H9 (cell line): ENCODE results near the gene TMED8. TPM values are rescaled to one million over a fixed set of nuclear protein-coding genes. Genes with fewer than 3 reads are reported as not detected.

Source experiments
- DNase-seq: peaks from one replicate; pipeline ENCODE4 v3.0.0-alpha.2; 2017
- H2AFZ ChIP-seq: one replicate; pipeline ENCODE4 v1.6.1; 2013; ENCODE audit warnings: mild to moderate bottlenecking, low read length, control low read depth, moderate library complexity
- H2AK5ac ChIP-seq: 2 replicates; pipeline ENCODE4 v1.6.1; 2013; ENCODE audit warnings: low read length, control low read depth, mixed read lengths; ENCODE audit not compliant: insufficient read length
- H2BK120ac ChIP-seq: one replicate; pipeline ENCODE4 v1.6.1; 2013; ENCODE audit warnings: low read depth, mild to moderate bottlenecking, low read length, control low read depth, inconsistent platforms; ENCODE audit not compliant: poor library complexity, severe bottlenecking
- H2BK12ac ChIP-seq: 2 replicates; pipeline ENCODE4 v1.6.1; 2013; ENCODE audit warnings: low read length, control low read depth, mixed read lengths, low read depth; ENCODE audit not compliant: insufficient read length
- H2BK15ac ChIP-seq: 2 replicates; pipeline ENCODE4 v1.6.1; 2013; ENCODE audit warnings: low read depth, low read length, control low read depth
- H2BK20ac ChIP-seq: one replicate; pipeline ENCODE4 v1.6.1; 2013; ENCODE audit warnings: low read depth, mild to moderate bottlenecking, low read length, control low read depth, inconsistent platforms; ENCODE audit not compliant: poor library complexity, severe bottlenecking
- H2BK5ac ChIP-seq: 2 replicates; pipeline ENCODE4 v1.6.1; 2013; ENCODE audit warnings: low read length, control low read depth, mixed read lengths; ENCODE audit not compliant: insufficient read length
- H3K14ac ChIP-seq: 2 replicates; pipeline ENCODE4 v1.6.1; 2013; ENCODE audit warnings: low read length, control low read depth; ENCODE audit not compliant: insufficient read depth
- H3K18ac ChIP-seq: 2 replicates; pipeline ENCODE4 v1.6.1; 2013; ENCODE audit warnings: low read depth, mild to moderate bottlenecking, mixed read lengths, low read length, control low read depth; ENCODE audit not compliant: insufficient read length
- H3K23ac ChIP-seq: 2 replicates; pipeline ENCODE4 v1.6.1; 2013; ENCODE audit warnings: low read length, control low read depth, mixed read lengths, low read depth; ENCODE audit not compliant: insufficient read length
- H3K23me2 ChIP-seq: 2 replicates; pipeline ENCODE4 v1.6.1; 2013; ENCODE audit warnings: low read depth, mild to moderate bottlenecking, mixed read lengths, low read length, control low read depth; ENCODE audit not compliant: insufficient read length, poor library complexity, severe bottlenecking
- H3K27ac ChIP-seq: 2 replicates; pipeline ENCODE4 v1.5.1; 2013; ENCODE audit warnings: low read length, control low read depth, mixed read lengths, low read depth; ENCODE audit not compliant: insufficient read length
- H3K27me3 ChIP-seq: 2 replicates; pipeline ENCODE4 v1.6.1; 2013; ENCODE audit warnings: low read length, control low read depth, inconsistent platforms; ENCODE audit not compliant: insufficient read depth
- H3K4ac ChIP-seq: 2 replicates; pipeline ENCODE4 v1.6.1; 2013; ENCODE audit warnings: low read depth, mild to moderate bottlenecking, control low read depth, inconsistent platforms, low read length, moderate library complexity
- H3K4me1 ChIP-seq: 2 replicates; pipeline ENCODE4 v1.6.1; 2013; ENCODE audit warnings: low read length, control low read depth, inconsistent platforms; ENCODE audit not compliant: insufficient read depth
- H3K4me2 ChIP-seq: 2 replicates; pipeline ENCODE4 v1.6.1; 2013; ENCODE audit warnings: low read length, control low read depth, mixed read lengths; ENCODE audit not compliant: insufficient read length, insufficient read depth
- H3K56ac ChIP-seq: 2 replicates; pipeline ENCODE4 v1.6.1; 2013; ENCODE audit warnings: low read depth, mild to moderate bottlenecking, mixed read lengths, low read length, control low read depth; ENCODE audit not compliant: insufficient read length
- H3K79me1 ChIP-seq: 2 replicates; pipeline ENCODE4 v1.6.1; 2013; ENCODE audit warnings: low read depth, mild to moderate bottlenecking, moderate library complexity, low read length, control low read depth, inconsistent platforms; ENCODE audit not compliant: insufficient read depth, poor library complexity, severe bottlenecking
- H3K79me2 ChIP-seq: 2 replicates; pipeline ENCODE4 v1.6.1; 2013; ENCODE audit warnings: low read length, control low read depth, inconsistent platforms; ENCODE audit not compliant: insufficient read depth
- H3K9ac ChIP-seq: 2 replicates; pipeline ENCODE4 v1.6.1; 2013; ENCODE audit warnings: low read length, control low read depth, mixed read lengths; ENCODE audit not compliant: insufficient read length; ENCODE audit errors: extremely low read depth
- H3K9me3 ChIP-seq: one replicate; pipeline ENCODE4 v1.6.1; 2013; ENCODE audit warnings: low read depth, low read length, inconsistent platforms; ENCODE audit not compliant: control insufficient read depth
- H3T11ph ChIP-seq: one replicate; pipeline ENCODE4 v1.6.1; 2013; ENCODE audit warnings: mild to moderate bottlenecking, low read length, control low read depth, inconsistent platforms
- H4K20me1 ChIP-seq: one replicate; pipeline ENCODE4 v1.6.1; 2013; ENCODE audit not compliant: control insufficient read depth, insufficient read length, insufficient read depth
- H4K5ac ChIP-seq: 2 replicates; pipeline ENCODE4 v1.6.1; 2013; ENCODE audit warnings: low read depth, mild to moderate bottlenecking, mixed read lengths, low read length, control low read depth; ENCODE audit not compliant: insufficient read length
- H4K8ac ChIP-seq: replicated peaks from 2 replicates; pipeline ENCODE4 v1.6.1; 2013; ENCODE audit warnings: low read length, control low read depth, mixed read lengths, low read depth; ENCODE audit not compliant: insufficient read length
- H4K91ac ChIP-seq: 2 replicates; pipeline ENCODE4 v1.6.1; 2013; ENCODE audit warnings: low read depth, mild to moderate bottlenecking, moderate library complexity, mixed read lengths, low read length, control low read depth; ENCODE audit not compliant: insufficient read length
- H3K27ac Mint-ChIP-seq, 3 experiments: 2 replicates in 2 of 3; 3 replicates in 1 of 3; pipeline ENCODE4 v1.8.0; 2020 to 2021; ENCODE audit warnings: mixed read lengths in 3 of 3, mild to moderate bottlenecking in 1 of 3, moderate library complexity in 1 of 3
- H3K27me3 Mint-ChIP-seq: 2 replicates; pipeline ENCODE4 v1.8.0; 2021; ENCODE audit warnings: low read depth, mild to moderate bottlenecking, moderate library complexity, mixed read lengths
- H3K36me3 Mint-ChIP-seq, 3 experiments: 2 replicates in 2 of 3; 3 replicates in 1 of 3; pipeline ENCODE4 v1.8.0; 2020 to 2021; ENCODE audit warnings: low read depth in 3 of 3, mixed read lengths in 3 of 3; ENCODE audit not compliant: insufficient read depth in 1 of 3
- H3K4me1 Mint-ChIP-seq, 2 experiments: 2 replicates each; pipeline ENCODE4 v1.8.0; 2020; ENCODE audit warnings: mixed read lengths in 2 of 2
- H3K4me3 Mint-ChIP-seq, 2 experiments: 2 replicates in 1 of 2; 3 replicates in 1 of 2; pipeline ENCODE4 v1.8.0; 2020 to 2021; ENCODE audit warnings: mild to moderate bottlenecking in 2 of 2, mixed read lengths in 2 of 2, moderate library complexity in 1 of 2
- H3K9me3 Mint-ChIP-seq, 2 experiments: 2 replicates in 1 of 2; 3 replicates in 1 of 2; pipeline ENCODE4 v1.8.0; 2020; ENCODE audit warnings: mild to moderate bottlenecking in 2 of 2, mixed read lengths in 2 of 2, moderate library complexity in 1 of 2
- WGBS: extraction: QIAGEN DNeasy Blood & Tissue Kit; methylation state at CpG from one replicate; pipeline ENCODE4 v1.1.7; 2013; ENCODE audit warnings: missing lambda C conversion rate, low lambda C conversion rate, mixed read lengths; ENCODE audit not compliant: insufficient read length; ENCODE audit errors: extremely low coverage; 5-methylcytosine and 5-hydroxymethylcytosine counted together
- total RNA-seq: library from RNA; stranded (reverse); gene quantifications from 2 replicates; pipeline ENCODE4 v1.2.1, GENCODE V29; 2021
- TF ChIP-seq, protein P1 (sequence below): fragments of 200-600 bp; sonication (generic); conservative IDR thresholded peaks from 3 replicates; pipeline ENCODE4 v1.8.0; 2021; ENCODE audit warnings: antibody characterized with exemption, mild to moderate bottlenecking

Gene TMED8
- total RNA-seq, 1 experiment from 2014 or later, result 9.5 TPM

DNA sequence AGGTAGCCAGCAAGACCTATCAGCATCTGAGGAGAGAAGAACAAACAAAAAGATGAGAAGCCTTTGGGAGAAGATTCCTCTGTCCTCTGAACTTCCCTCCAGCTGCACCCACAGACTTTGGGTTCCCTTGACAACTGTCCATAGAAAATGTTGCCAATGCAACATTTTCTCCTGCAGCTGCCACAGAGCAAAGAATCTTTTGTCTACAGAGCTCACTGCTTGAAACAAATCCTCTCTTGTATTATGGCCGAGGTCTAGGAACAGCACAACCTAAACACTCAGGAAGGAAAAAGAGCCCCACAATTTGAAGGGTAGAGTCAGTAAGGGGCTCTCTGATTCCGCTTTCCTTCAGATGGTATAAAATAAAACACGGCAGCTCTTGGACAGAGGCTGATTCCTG is 70.5 kb downstream of the TMED8 start:
- Histone ChIP-seq H3K56ac (no peak overlapping the region), H3K9me3 (no peaks in the 10 kb centered on the region), H2BK20ac (no peak overlapping the region), H3K9ac (no peak overlapping the region), H3K18ac (no peak overlapping the region), H2BK15ac (no peak overlapping the region), H3K27ac (no peak overlapping the region), H2BK5ac (no peak overlapping the region), H4K5ac (no peak overlapping the region), H3K4me1 (no peaks in the 10 kb centered on the region), H4K8ac (no peak overlapping the region), H3K79me1 (no peaks in the 10 kb centered on the region), H3T11ph (no peak overlapping the region), H3K23ac (no peak overlapping the region), H3K4me2 (no peak overlapping the region), H3K23me2 (no peaks in the 10 kb centered on the region), H3K4ac (no peak overlapping the region), H2AK5ac (no peak overlapping the region), H4K20me1 (no peaks in the 10 kb centered on the region), H3K14ac (no peak overlapping the region), H3K27me3 (no peaks in the 10 kb centered on the region), H2BK120ac (no peak overlapping the region), H4K91ac (no peak overlapping the region), H2AFZ (no peak overlapping the region), H2BK12ac (no peak overlapping the region), H3K79me2 (no peaks in the 10 kb centered on the region)
- peaks cover 10 to 12% of the 10 kb centered on the region in 2 experiments for H3K4me1 Mint-ChIP-seq
- no peak for DNase-seq
- peak overlapping the region in 1 of 3 experiments; percentile 58; a peak in 2 of 7 replicates for H3K27ac Mint-ChIP-seq
- WGBS, result no CpG with 5 or more reads among the region's 3 CpGs
- H3K27me3 Mint-ChIP-seq, result no peaks in the 10 kb centered on the region
- H3K9me3 Mint-ChIP-seq, result no peaks in the 10 kb centered on the region
- no peak overlapping the region for H3K4me3 Mint-ChIP-seq
- TF ChIP-seq, protein P1, sequence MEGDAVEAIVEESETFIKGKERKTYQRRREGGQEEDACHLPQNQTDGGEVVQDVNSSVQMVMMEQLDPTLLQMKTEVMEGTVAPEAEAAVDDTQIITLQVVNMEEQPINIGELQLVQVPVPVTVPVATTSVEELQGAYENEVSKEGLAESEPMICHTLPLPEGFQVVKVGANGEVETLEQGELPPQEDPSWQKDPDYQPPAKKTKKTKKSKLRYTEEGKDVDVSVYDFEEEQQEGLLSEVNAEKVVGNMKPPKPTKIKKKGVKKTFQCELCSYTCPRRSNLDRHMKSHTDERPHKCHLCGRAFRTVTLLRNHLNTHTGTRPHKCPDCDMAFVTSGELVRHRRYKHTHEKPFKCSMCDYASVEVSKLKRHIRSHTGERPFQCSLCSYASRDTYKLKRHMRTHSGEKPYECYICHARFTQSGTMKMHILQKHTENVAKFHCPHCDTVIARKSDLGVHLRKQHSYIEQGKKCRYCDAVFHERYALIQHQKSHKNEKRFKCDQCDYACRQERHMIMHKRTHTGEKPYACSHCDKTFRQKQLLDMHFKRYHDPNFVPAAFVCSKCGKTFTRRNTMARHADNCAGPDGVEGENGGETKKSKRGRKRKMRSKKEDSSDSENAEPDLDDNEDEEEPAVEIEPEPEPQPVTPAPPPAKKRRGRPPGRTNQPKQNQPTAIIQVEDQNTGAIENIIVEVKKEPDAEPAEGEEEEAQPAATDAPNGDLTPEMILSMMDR, result no peak
- H3K36me3 Mint-ChIP-seq, result peaks cover 2 to 16% (median 14%) of the 10 kb centered on the region in 3 experiments; a peak in 5 of 7 replicates
